Liver (tissue), 9 donors: Measurements from ENCODE around the gene SLC4A11. TPM values are rescaled to one million over a fixed set of nuclear protein-coding genes. Genes with fewer than 3 reads are reported as not detected.

Source experiments
- DNase-seq: peaks from one replicate; pipeline ENCODE4 v3.0.0-alpha.2; 2017; ENCODE audit warnings: low spot score
- H3K27ac ChIP-seq, 2 donors: one replicate each; pipeline ENCODE4 v1.7.0; 2013; ENCODE audit warnings: inconsistent platforms in 2 of 2, low read length in 2 of 2, control low read depth in 1 of 2, low read depth in 1 of 2, mild to moderate bottlenecking in 1 of 2
- H3K27me3 ChIP-seq, 4 donors: one replicate each; pipeline versions ENCODE4 v1.6.1 to v1.7.0; 2013; ENCODE audit warnings: low read length in 3 of 4, inconsistent platforms in 1 of 4, mild to moderate bottlenecking in 1 of 4, moderate library complexity in 1 of 4; ENCODE audit not compliant: control insufficient read depth in 4 of 4, insufficient read depth in 4 of 4
- H3K36me3 ChIP-seq, 4 donors: one replicate each; pipeline versions ENCODE4 v1.6.1 to v1.7.0; 2013; ENCODE audit warnings: low read length in 3 of 4, mild to moderate bottlenecking in 3 of 4, low read depth in 1 of 4, moderate library complexity in 1 of 4; ENCODE audit not compliant: control insufficient read depth in 4 of 4, insufficient read depth in 3 of 4
- H3K4me1 ChIP-seq, 4 donors: one replicate each; pipeline versions ENCODE4 v1.6.1 to v1.7.0; 2013; ENCODE audit warnings: low read length in 3 of 4, mild to moderate bottlenecking in 3 of 4, moderate library complexity in 1 of 4; ENCODE audit not compliant: control insufficient read depth in 4 of 4, insufficient read depth in 4 of 4
- H3K4me3 ChIP-seq, 3 donors: one replicate each; pipeline versions ENCODE4 v1.6.1 to v1.7.0; 2013; ENCODE audit warnings: low read length in 3 of 3, control low read depth in 1 of 3, low read depth in 1 of 3, mild to moderate bottlenecking in 1 of 3
- H3K9ac ChIP-seq, 2 donors: one replicate each; pipeline ENCODE4 v1.7.0; 2013; ENCODE audit warnings: low read length in 2 of 2, mild to moderate bottlenecking in 2 of 2, moderate library complexity in 2 of 2, control low read depth in 1 of 2, low read depth in 1 of 2
- H3K9me3 ChIP-seq, 4 donors: one replicate each; pipeline versions ENCODE4 v1.6.1 to v1.7.0; 2013; ENCODE audit warnings: low read length in 3 of 4; ENCODE audit not compliant: control insufficient read depth in 4 of 4
- EGR1 ChIP-seq, 2 donors: IDR thresholded peaks; 2 replicates each; pipeline ENCODE4 v1.6.1; 2016 to 2018; ENCODE audit warnings: antibody characterized with exemption in 2 of 2, low read depth in 2 of 2
- FOXA1 ChIP-seq: IDR thresholded peaks from 2 replicates; pipeline ENCODE4 v1.6.1; 2016; ENCODE audit warnings: antibody characterized with exemption
- FOXA2 ChIP-seq: IDR thresholded peaks from 2 replicates; pipeline ENCODE4 v1.6.1; 2016; ENCODE audit warnings: antibody characterized with exemption
- GABPA ChIP-seq, 2 donors: IDR thresholded peaks in 1 of 2; conservative IDR thresholded peaks in 1 of 2; 2 replicates each; pipeline ENCODE4 v1.6.1; 2016; ENCODE audit warnings: antibody characterized with exemption in 2 of 2, mild to moderate bottlenecking in 1 of 2, moderate library complexity in 1 of 2
- HNF4A ChIP-seq, 2 donors: conservative IDR thresholded peaks; 2 replicates each; pipeline ENCODE4 v1.6.1; 2016; ENCODE audit warnings: antibody characterized with exemption in 2 of 2, mild to moderate bottlenecking in 2 of 2
- HNF4G ChIP-seq: IDR thresholded peaks from 2 replicates; pipeline ENCODE4 v1.6.1; 2016; ENCODE audit warnings: antibody characterized with exemption
- NR2F2 ChIP-seq: IDR thresholded peaks from 2 replicates; pipeline ENCODE4 v1.6.1; 2016; ENCODE audit warnings: antibody characterized with exemption
- RAD21 ChIP-seq, 2 donors: IDR thresholded peaks; 2 replicates each; pipeline ENCODE4 v1.6.1; 2016; ENCODE audit warnings: antibody characterized with exemption in 2 of 2, mild to moderate bottlenecking in 2 of 2
- RXRA ChIP-seq, 2 donors: IDR thresholded peaks; 2 replicates each; pipeline ENCODE4 v1.6.1; 2017 to 2018; ENCODE audit warnings: antibody characterized with exemption in 2 of 2, mild to moderate bottlenecking in 1 of 2
- SP1 ChIP-seq: IDR thresholded peaks from 2 replicates; pipeline ENCODE4 v1.6.1; 2018; ENCODE audit warnings: antibody characterized with exemption, mild to moderate bottlenecking
- TAF1 ChIP-seq: conservative IDR thresholded peaks from 2 replicates; pipeline ENCODE4 v1.6.1; 2016; ENCODE audit warnings: antibody characterized with exemption, mild to moderate bottlenecking
- YY1 ChIP-seq: IDR thresholded peaks from 2 replicates; pipeline ENCODE4 v1.6.1; 2016; ENCODE audit warnings: antibody characterized with exemption, mild to moderate bottlenecking
- WGBS: extraction: QIAGEN DNeasy Blood & Tissue Kit; methylation state at CpG from one replicate; pipeline ENCODE4 v1.1.7; 2013; 5-methylcytosine and 5-hydroxymethylcytosine counted together
- polyA plus RNA-seq, 2 donors: library from polyadenylated mRNA; stranded (reverse) in 1 of 2; unstranded in 1 of 2; fragments of 200-250 nt in 1 of 2; fragments of >200 nt in 1 of 2; fragmentation: Nextera tagmentation in 1 of 2; extraction: Ambion mirVana in 1 of 2; gene quantifications; one replicate each; pipeline versions ENCODE4 v1.2.1 to v1.2.3, GENCODE V29; 2013 to 2015
- total RNA-seq, 2 donors: library from RNA; depleted of rRNA; stranded (reverse); fragments of >200 nt; gene quantifications; one replicate each; pipeline ENCODE4 v1.2.3, GENCODE V29; 2014
- TF ChIP-seq, protein P1 (sequence below): IDR thresholded peaks from 2 replicates; pipeline ENCODE4 v1.6.1; 2016; ENCODE audit warnings: antibody characterized with exemption
- TF ChIP-seq, protein P2 (sequence below): fragments of 150-350 bp; IDR thresholded peaks from 2 replicates; pipeline ENCODE4 v1.5.1; 2017; ENCODE audit warnings: improper control_type of control experiment, low read depth, low read length; ENCODE audit not compliant: missing input control
- TF ChIP-seq, protein P3 (sequence below): IDR thresholded peaks from 2 replicates; pipeline ENCODE4 v1.6.1; 2016; ENCODE audit warnings: antibody characterized with exemption
- TF ChIP-seq, protein P4 (sequence below): IDR thresholded peaks from 2 replicates; pipeline ENCODE4 v1.6.1; 2016; ENCODE audit warnings: antibody characterized with exemption
- donor health status: healthy.
- donor health status: healthy.
- donor health status: healthy.
- donor health status: healthy.
- donor health status: healthy.

Gene SLC4A11
- total and polyA plus RNA-seq, 4 donors, result under 0.01 to 0.13 (median 0.06) TPM

DNA sequence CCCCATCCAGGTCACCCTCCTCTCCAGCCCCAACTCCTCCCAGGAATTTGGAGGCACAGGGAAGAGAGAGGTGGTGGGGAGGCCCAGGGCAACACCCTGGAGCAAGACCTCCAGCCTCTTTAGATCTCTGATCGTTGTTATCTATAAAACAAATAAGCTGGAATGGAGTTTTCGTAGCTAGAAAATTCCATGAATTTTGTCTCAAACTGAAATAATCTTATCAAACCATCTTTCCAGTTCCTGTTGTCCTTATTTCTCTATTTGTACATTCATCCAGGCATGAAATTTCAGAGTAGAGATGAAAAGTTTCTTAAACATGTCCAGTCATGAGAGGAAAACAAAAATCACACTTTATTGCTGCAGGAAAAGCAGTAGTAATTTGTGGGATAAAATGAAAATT, 6.2 kb upstream of the SLC4A11 start (continued):
- TF ChIP-seq, protein P1, sequence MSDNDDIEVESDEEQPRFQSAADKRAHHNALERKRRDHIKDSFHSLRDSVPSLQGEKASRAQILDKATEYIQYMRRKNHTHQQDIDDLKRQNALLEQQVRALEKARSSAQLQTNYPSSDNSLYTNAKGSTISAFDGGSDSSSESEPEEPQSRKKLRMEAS, result no peak
- TF ChIP-seq HNF4G, result no peak
- TF ChIP-seq, protein P2, sequence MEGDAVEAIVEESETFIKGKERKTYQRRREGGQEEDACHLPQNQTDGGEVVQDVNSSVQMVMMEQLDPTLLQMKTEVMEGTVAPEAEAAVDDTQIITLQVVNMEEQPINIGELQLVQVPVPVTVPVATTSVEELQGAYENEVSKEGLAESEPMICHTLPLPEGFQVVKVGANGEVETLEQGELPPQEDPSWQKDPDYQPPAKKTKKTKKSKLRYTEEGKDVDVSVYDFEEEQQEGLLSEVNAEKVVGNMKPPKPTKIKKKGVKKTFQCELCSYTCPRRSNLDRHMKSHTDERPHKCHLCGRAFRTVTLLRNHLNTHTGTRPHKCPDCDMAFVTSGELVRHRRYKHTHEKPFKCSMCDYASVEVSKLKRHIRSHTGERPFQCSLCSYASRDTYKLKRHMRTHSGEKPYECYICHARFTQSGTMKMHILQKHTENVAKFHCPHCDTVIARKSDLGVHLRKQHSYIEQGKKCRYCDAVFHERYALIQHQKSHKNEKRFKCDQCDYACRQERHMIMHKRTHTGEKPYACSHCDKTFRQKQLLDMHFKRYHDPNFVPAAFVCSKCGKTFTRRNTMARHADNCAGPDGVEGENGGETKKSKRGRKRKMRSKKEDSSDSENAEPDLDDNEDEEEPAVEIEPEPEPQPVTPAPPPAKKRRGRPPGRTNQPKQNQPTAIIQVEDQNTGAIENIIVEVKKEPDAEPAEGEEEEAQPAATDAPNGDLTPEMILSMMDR, result no peak

DNA sequence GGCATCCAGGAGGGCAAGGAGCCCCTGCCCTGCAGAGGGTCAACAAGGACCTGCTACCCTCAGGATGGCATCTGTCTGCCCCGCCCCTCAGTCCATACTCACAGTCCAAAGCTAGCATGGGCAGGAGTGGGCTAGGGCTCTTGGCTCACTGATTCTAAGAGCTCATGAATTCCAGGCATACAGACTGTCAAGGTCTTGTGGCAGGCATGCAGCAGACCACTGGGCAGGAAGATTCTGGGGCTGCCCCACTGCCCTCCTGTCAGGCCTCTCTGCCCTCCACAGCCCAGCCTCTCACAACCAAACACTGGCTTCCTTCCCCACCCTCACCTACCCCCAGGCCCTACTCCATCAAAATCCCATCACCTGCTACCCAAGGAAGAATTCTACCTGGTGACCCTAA, 5.6 kb upstream of the SLC4A11 start:
- Histone ChIP-seq H3K27ac (no peak overlapping the region), H3K27me3 (peaks cover 0 to 8% (median 1%) of the 10 kb centered on the region in 4 donors), H3K4me3 (no peak overlapping the region), H3K4me1 (peaks cover 0 to 11% (median 6%) of the 10 kb centered on the region in 4 donors), H3K36me3 (no peaks in the 10 kb centered on the region), H3K9me3 (no peaks in the 10 kb centered on the region), H3K9ac (no peak overlapping the region)
- TF ChIP-seq FOXA2, result no peak
- no peak for TF ChIP-seq NR2F2
- no peak for TF ChIP-seq HNF4A (conservative IDR thresholded peaks at IDR 0.05)
- no peak for TF ChIP-seq RXRA (IDR thresholded peaks at IDR 0.05)
- TF ChIP-seq GABPA (IDR thresholded peaks at IDR 0.05 in 1 of 2, conservative IDR thresholded peaks at IDR 0.05 in 1 of 2), result no peak
- TF ChIP-seq, protein P3, sequence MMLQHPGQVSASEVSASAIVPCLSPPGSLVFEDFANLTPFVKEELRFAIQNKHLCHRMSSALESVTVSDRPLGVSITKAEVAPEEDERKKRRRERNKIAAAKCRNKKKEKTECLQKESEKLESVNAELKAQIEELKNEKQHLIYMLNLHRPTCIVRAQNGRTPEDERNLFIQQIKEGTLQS, result no peak
- TF ChIP-seq TAF1, result no peak
- no peak for TF ChIP-seq YY1
- TF ChIP-seq, protein P4, sequence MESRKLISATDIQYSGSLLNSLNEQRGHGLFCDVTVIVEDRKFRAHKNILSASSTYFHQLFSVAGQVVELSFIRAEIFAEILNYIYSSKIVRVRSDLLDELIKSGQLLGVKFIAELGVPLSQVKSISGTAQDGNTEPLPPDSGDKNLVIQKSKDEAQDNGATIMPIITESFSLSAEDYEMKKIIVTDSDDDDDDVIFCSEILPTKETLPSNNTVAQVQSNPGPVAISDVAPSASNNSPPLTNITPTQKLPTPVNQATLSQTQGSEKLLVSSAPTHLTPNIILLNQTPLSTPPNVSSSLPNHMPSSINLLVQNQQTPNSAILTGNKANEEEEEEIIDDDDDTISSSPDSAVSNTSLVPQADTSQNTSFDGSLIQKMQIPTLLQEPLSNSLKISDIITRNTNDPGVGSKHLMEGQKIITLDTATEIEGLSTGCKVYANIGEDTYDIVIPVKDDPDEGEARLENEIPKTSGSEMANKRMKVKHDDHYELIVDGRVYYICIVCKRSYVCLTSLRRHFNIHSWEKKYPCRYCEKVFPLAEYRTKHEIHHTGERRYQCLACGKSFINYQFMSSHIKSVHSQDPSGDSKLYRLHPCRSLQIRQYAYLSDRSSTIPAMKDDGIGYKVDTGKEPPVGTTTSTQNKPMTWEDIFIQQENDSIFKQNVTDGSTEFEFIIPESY, result no peak
- no peak for TF ChIP-seq EGR1 (IDR thresholded peaks at IDR 0.05; ENCODE audit: low read depth in 2 of 2)
- TF ChIP-seq RAD21 (IDR thresholded peaks at IDR 0.05), result no peak
- TF ChIP-seq, protein P1, result no peak
- no peak for TF ChIP-seq HNF4G
- no peak for TF ChIP-seq FOXA1
- TF ChIP-seq, protein P2, result no peak
- TF ChIP-seq SP1, result no peak
- DNase-seq, result no peak
- 91% methylated on average over 1 of the region's 1 CpG for WGBS
